Naive B cell (primary cell): ENCODE results near the gene ADRA2C. TPM values are rescaled to one million over a fixed set of nuclear protein-coding genes. Genes with fewer than 3 reads are reported as not detected.

Experiments
- ATAC-seq, 2 donors: fragments of 150-1000 bp; cut with Tn5 transposase; 2 replicates each; pipeline ENCODE4 v1.10.0; 2021; ENCODE audit warnings: low read depth in 2 of 2, mild to moderate bottlenecking in 2 of 2, moderate library complexity in 2 of 2
- DNase-seq: peaks from one replicate; pipeline ENCODE4 v3.0.0; 2022
- H3K27ac Mint-ChIP-seq, 6 donors: one replicate each; pipeline ENCODE4 v1.8.0; 2020 to 2022; ENCODE audit warnings: mild to moderate bottlenecking in 6 of 6, mixed read lengths in 6 of 6, moderate library complexity in 5 of 6, inconsistent platforms in 2 of 6
- H3K27me3 Mint-ChIP-seq, 3 donors: one replicate each; pipeline ENCODE4 v1.8.0; 2021 to 2022; ENCODE audit warnings: mixed read lengths in 3 of 3, mild to moderate bottlenecking in 1 of 3
- H3K36me3 Mint-ChIP-seq, 2 donors: one replicate each; pipeline ENCODE4 v1.8.0; 2020 to 2022; ENCODE audit warnings: mixed read lengths in 2 of 2, inconsistent platforms in 1 of 2, mild to moderate bottlenecking in 1 of 2
- H3K4me1 Mint-ChIP-seq, 3 donors: one replicate each; pipeline ENCODE4 v1.8.0; 2020 to 2022; ENCODE audit warnings: mixed read lengths in 3 of 3, inconsistent platforms in 1 of 3, mild to moderate bottlenecking in 1 of 3, moderate library complexity in 1 of 3
- H3K4me3 Mint-ChIP-seq, 8 donors: one replicate each; pipeline ENCODE4 v1.8.0; 2020 to 2022; ENCODE audit warnings: mild to moderate bottlenecking in 8 of 8, mixed read lengths in 8 of 8, moderate library complexity in 8 of 8, inconsistent platforms in 2 of 8
- H3K9me3 Mint-ChIP-seq, 7 donors: one replicate each; pipeline ENCODE4 v1.8.0; 2020 to 2022; ENCODE audit warnings: mixed read lengths in 7 of 7, mild to moderate bottlenecking in 5 of 7, inconsistent platforms in 2 of 7, moderate library complexity in 1 of 7
- polyA plus RNA-seq, 6 donors: library from polyadenylated mRNA; unstranded; fragments of 300-500 nt; fragmentation: Illumina TruSeq; gene quantifications; one replicate each; pipeline ENCODE4 v1.2.3, GENCODE V29; 2021; ENCODE audit warnings: low read depth in 6 of 6

The ADRA2C gene
- not detected for polyA plus RNA-seq

DNA sequence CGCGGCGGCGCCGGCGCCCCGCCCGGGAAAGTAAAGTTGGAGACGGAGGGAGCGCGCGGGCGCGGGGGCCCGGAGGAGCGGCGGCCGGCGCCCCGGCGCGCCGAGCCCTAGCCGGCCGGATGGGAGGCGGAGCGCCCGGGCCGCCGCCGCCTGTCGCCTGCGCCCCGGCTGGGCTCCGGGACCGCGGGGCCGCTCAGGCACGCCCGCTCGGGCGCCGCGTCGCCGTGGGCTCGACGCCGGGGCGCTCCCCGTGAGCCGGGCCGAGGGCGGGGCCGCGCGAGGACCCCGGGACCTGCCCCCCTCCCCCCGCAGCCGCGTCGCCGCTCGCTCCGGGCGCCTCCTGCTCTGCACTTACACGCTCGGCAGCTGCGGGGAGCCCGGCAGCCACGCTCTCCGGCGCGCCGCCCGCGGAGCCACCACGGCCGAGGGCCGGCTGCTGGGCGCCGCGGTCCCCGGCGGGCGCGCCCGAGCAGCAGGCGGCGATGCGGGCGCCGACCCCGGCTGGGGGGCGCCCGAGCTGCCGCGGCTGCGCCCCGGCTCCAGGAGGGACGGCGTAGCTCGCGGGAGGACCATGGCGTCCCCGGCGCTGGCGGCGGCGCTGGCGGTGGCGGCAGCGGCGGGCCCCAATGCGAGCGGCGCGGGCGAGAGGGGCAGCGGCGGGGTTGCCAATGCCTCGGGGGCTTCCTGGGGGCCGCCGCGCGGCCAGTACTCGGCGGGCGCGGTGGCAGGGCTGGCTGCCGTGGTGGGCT lies at the start of gene ADRA2C:
ADRA2C (plus strand) TSS at position 350 of the 749 bp plus-strand sequence; CDS start at position 572, 222 bp downstream.
- Mint-ChIP-seq H3K4me3 (peak within 1 kb of the TSS in 6 of 8 donors; percentile 23 to 76 (median 33)), H3K27me3 (peaks cover 11 to 54% (median 39%) of the 10 kb centered on the region in 3 donors)

DNA sequence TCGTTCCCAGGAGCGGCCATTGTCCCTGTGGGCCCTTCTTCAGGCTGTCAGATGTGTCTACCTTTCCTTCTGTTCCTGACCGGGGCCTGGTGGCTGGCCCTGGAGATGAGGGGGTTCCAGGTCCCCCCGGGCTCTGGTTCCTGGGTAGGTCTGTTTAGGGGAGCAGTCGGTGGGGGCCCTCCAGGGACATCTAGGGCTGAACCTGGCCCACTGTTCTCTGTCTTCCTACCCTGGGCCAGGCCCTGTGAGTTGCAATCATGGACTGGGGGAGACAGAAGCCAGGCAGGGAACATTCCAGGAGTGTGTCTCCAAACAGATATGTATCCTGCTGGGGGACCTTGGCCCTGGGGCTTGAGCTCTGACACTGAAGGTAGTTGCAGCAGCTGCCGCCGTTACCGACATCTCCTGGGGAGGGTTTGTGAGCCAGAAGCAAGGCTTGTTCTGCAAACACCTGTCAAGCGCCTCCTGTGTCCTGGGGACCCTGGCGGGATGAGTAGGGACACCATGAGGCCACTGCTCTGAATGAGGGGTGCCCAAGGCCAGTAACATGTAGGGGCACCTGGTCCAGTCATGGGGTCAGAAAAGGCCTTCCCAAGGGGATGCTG lies 49.5 kb upstream of the ADRA2C start:
- ATAC-seq (no peak), DNase-seq (no peak)
- Mint-ChIP-seq H3K4me3 (no peak overlapping the region), H3K4me1 (no peaks in the 10 kb centered on the region), H3K9me3 (peaks cover 6 to 16% (median 12%) of the 10 kb centered on the region in 7 donors), H3K27me3 (peaks cover 4 to 37% (median 28%) of the 10 kb centered on the region in 3 donors), H3K36me3 (peaks cover 0 to 17% of the 10 kb centered on the region in 2 donors), H3K27ac (no peak overlapping the region)

More for the DNA sequence above, at the start of gene ADRA2C:
- Mint-ChIP-seq H3K36me3 (no peaks in the 10 kb centered on the region), H3K27ac (no peak within 1 kb of the TSS), H3K4me1 (peaks cover 3 to 11% (median 5%) of the 10 kb centered on the region in 3 donors), H3K9me3 (peaks cover 0 to 2% (median 0%) of the 10 kb centered on the region in 7 donors)
- no peak for ATAC-seq
- DNase-seq, result no peak

DNA sequence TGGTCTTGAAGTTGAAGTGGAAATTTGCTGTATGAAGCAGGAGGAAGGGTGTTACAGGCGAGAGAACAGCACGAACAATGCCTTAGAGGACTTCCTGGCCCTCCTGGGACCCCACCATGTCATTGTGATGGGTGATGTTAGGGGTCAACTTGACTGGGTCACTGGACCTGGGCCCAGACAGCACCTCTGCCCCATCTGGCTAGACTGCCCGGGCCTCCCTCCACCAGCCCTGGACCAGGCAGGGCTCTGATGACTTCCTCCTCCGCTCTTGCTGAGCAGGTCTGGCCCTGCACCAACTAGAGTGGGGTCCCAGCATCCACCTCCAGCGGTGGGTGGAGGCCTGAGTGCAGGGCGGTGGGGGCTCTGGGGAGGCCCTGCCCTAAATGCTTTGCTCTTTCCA lies 48.9 kb upstream of the ADRA2C start:
- Mint-ChIP-seq H3K4me1 (no peaks in the 10 kb centered on the region), H3K4me3 (no peak overlapping the region), H3K9me3 (peaks cover 6 to 16% (median 12%) of the 10 kb centered on the region in 7 donors), H3K27ac (no peak overlapping the region), H3K36me3 (peaks cover 0 to 17% of the 10 kb centered on the region in 2 donors), H3K27me3 (peaks cover 4 to 40% (median 28%) of the 10 kb centered on the region in 3 donors)
- no peak for ATAC-seq
- DNase-seq, result no peak

DNA sequence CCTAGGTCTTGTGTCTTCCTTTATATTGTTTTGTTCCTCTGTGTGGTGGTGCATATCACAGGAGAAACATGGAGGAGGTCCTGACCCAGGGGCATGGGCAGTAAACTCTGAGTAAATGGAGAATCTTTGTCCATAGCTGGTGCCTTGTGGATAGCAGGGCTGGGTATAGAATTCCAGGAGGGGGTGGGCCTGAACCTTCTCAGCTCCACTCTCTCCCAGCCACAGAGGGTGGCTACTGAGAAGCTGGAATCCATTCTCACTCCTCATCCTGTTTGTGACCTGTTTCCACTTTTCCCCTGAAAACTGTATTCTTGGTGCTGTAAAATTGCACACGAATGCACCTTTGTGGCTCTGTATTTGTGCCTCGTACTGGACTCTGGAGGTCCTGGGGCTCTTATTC lies 47.7 kb upstream of the ADRA2C start:
- no peak for ATAC-seq
- Mint-ChIP-seq H3K9me3 (peaks cover 6 to 16% (median 12%) of the 10 kb centered on the region in 7 donors), H3K27me3 (peaks cover 4 to 47% (median 28%) of the 10 kb centered on the region in 3 donors), H3K4me1 (no peaks in the 10 kb centered on the region), H3K36me3 (peaks cover 0 to 17% of the 10 kb centered on the region in 2 donors), H3K4me3 (no peak overlapping the region), H3K27ac (no peak overlapping the region)
- no peak for DNase-seq

DNA sequence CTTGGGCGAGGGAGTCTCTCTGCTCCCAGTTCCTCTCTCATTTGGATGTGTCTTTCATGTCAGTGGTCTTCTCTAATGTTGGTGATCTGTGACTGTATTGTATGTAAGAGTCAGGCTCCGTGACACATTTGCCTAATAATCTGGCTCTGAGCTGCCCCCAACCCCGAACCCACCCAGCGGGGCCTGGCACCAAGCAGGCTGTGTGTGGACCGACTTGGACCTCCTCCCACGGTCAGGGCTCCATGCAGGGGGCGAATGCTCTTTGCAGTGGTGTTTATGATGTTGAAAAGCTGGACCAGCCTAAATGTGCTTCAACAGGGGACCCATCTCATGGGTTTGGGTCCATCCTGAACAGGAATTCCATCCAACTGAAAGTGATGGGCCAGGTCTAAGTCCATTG lies 47.0 kb upstream of the ADRA2C start:
- Mint-ChIP-seq H3K36me3 (peaks cover 0 to 17% of the 10 kb centered on the region in 2 donors), H3K4me3 (peak overlapping the region in 2 of 8 donors; percentile 57 to 59), H3K27ac (peak overlapping the region in 1 of 6 donors; percentile 33), H3K9me3 (peaks cover 6 to 16% (median 12%) of the 10 kb centered on the region in 7 donors), H3K27me3 (peaks cover 4 to 55% (median 28%) of the 10 kb centered on the region in 3 donors), H3K4me1 (no peaks in the 10 kb centered on the region)
- DNase-seq, result no peak
- no peak for ATAC-seq

DNA sequence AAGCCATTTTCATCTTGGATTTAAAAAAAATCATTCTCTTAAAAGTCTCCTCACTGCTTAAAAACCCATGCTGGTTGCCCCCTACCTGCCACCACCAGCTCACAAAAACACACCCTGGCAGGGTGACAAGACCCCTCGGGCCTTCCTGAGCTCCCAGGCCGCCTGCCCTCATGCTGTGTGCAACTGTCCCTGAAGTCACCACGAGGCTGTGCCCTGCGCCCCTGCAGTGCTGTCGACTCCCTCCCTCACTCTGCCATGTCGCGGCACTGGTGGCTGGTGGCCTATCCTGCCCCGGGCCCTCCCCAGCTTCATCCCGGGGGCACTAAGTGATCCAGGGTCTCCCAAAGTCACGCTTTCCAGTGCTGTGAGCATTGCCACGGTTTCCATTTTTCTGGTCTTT lies 46.3 kb upstream of the ADRA2C start:
- H3K27me3 Mint-ChIP-seq, result peaks cover 9 to 61% (median 34%) of the 10 kb centered on the region in 3 donors
- H3K27ac Mint-ChIP-seq, result no peak overlapping the region
- H3K36me3 Mint-ChIP-seq, result peaks cover 0 to 17% of the 10 kb centered on the region in 2 donors
- no peak overlapping the region for H3K4me3 Mint-ChIP-seq
- peaks cover 6 to 16% (median 12%) of the 10 kb centered on the region in 7 donors for H3K9me3 Mint-ChIP-seq
- no peak for DNase-seq
- ATAC-seq, result no peak
- H3K4me1 Mint-ChIP-seq, result peaks cover 0 to 5% (median 2%) of the 10 kb centered on the region in 3 donors

DNA sequence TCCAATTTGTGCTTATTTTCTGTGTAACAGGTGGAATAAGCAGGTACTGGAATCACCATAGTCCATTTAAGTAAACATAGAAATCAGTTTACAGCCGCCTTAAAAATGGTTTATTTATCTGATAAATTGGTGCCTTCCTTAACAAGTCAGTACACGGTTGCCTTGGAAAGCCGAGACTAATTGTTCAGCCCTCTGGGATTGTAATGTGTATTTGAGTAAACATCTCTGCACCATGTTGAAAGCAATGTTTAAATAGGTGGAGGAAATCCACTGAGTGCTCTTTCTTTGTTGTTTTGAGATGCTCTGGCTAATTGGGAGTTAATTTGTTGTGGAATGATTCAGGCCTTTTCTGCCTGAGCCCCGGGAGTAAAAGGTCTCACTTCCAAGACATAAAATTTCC lies 45.7 kb upstream of the ADRA2C start:
- DNase-seq (no peak), ATAC-seq (no peak)
- peaks cover 0 to 17% of the 10 kb centered on the region in 2 donors for H3K36me3 Mint-ChIP-seq
- peaks cover 9 to 64% (median 37%) of the 10 kb centered on the region in 3 donors for H3K27me3 Mint-ChIP-seq
- H3K4me3 Mint-ChIP-seq, result no peak overlapping the region
- no peak overlapping the region for H3K27ac Mint-ChIP-seq
- H3K4me1 Mint-ChIP-seq, result peaks cover 0 to 6% (median 2%) of the 10 kb centered on the region in 3 donors
- H3K9me3 Mint-ChIP-seq, result peaks cover 6 to 16% (median 12%) of the 10 kb centered on the region in 7 donors

DNA sequence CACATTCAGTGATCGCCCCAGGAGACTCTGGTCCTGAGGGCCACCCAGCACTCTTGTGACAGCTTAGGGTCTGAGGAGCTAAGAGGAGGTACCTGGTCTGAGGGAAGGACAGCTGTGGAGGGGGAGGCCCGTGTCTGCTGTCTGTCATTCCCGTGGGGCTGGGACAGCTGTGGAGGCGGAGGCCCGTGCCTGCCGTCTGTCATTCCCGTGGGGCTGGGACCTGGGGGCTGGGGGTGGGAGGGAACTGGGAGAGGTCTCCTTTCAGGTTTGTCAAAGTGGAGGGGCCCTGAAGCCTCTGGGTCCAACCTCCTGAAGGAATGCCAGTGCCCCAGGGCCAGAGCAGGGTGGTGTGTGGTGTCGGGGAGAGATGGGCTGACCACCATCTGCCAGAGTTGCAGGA lies 45.0 kb upstream of the ADRA2C start:
- Mint-ChIP-seq H3K4me3 (no peak overlapping the region), H3K4me1 (peaks cover 0 to 6% (median 2%) of the 10 kb centered on the region in 3 donors), H3K9me3 (peaks cover 6 to 16% (median 12%) of the 10 kb centered on the region in 7 donors), H3K27ac (no peak overlapping the region), H3K27me3 (peaks cover 9 to 67% (median 37%) of the 10 kb centered on the region in 3 donors), H3K36me3 (peaks cover 0 to 17% of the 10 kb centered on the region in 2 donors)
- no peak for ATAC-seq
- no peak for DNase-seq

DNA sequence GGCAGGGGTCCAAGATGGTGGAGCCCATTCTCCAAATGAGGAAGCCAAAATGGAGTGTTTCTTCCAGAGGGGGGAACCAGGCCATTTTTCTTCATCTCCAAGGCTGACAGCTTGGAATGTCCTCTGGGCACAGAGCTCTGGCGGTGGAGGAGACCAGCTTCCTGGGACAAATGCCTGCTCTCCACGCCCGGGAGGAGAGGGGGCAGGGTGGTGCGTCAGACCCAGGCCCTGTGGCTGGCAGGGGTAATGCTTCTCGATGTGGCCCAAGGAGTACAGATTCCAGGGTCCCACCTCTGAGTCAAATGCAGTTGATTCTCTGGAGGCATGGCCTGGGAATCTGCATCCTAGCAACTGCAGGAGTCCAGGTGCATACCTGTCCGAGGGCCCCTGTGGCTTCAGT lies 44.6 kb upstream of the ADRA2C start:
- H3K27me3 Mint-ChIP-seq, result peaks cover 9 to 67% (median 37%) of the 10 kb centered on the region in 3 donors
- H3K4me1 Mint-ChIP-seq, result peaks cover 0 to 6% (median 2%) of the 10 kb centered on the region in 3 donors
- H3K36me3 Mint-ChIP-seq, result peaks cover 0 to 17% of the 10 kb centered on the region in 2 donors
- no peak overlapping the region for H3K27ac Mint-ChIP-seq
- ATAC-seq (no peak), DNase-seq (no peak)
- no peak overlapping the region for H3K4me3 Mint-ChIP-seq
- H3K9me3 Mint-ChIP-seq, result peaks cover 6 to 16% (median 12%) of the 10 kb centered on the region in 7 donors

DNA sequence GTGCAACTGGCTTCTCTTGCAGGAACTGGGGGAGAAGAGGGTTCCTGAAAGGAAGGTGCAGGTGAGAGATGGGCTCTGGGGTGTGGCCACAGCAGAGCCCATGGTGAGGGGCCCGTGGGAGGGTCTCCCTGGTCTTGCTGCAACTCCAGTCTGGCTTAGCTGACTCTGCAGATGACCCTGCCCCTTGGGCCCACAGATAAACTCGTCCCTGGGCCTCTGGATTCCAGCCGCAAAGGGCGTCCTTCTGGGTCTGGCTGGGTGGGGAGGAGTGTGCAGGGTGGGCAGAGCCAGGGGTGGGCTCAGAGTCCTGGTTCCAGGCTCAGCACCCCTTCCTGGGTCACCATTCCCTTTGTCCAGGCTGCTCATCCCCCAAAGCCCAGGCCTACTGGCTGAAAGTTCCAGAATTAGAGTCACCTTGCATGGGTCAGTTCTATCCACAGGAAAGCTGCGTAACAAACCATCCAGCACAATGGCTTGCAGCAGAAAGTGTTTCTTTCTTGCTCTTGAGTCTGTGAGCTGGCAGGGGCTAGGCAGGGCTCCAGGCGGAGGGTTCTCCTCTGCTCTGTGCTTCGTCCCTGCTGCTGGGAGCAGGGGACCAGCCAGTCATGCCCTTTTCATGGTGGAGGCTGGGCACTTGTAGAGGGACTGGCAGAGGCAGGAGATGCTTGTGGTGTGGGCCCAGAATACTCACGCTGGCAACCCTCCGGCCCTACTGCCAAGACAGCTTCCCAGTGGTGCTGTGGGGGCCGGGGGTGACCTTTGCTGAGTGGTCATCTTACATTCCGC lies 43.5 kb upstream of the ADRA2C start:
- DNase-seq (no peak), ATAC-seq (no peak)
- peaks cover 0 to 6% (median 2%) of the 10 kb centered on the region in 3 donors for H3K4me1 Mint-ChIP-seq
- H3K9me3 Mint-ChIP-seq, result peaks cover 6 to 16% (median 12%) of the 10 kb centered on the region in 7 donors
- peaks cover 0 to 17% of the 10 kb centered on the region in 2 donors for H3K36me3 Mint-ChIP-seq
- no peak overlapping the region for H3K4me3 Mint-ChIP-seq
- peaks cover 9 to 67% (median 36%) of the 10 kb centered on the region in 3 donors for H3K27me3 Mint-ChIP-seq
- H3K27ac Mint-ChIP-seq, result no peak overlapping the region

DNA sequence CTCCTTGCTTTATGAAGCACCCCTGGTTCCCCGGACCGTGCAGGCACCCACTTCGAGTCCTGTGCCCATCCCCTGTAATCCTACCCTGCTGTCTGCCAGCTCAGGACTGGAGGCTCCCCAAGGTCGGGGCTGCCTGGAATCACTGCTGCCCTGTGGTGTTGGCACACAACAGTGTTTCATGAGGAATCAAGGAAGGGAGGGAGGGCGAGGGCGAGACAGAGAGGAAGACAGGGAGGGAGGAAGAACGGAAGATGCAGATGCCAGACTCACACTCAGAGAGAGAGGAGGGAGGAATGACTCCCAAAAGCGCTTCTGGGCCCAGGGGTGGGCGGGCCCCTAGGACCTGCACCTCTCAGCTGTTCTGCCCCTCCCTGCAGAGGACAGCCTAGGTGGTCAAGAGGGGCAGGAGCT lies 42.9 kb upstream of the ADRA2C start:
- H3K27me3 Mint-ChIP-seq, result peaks cover 9 to 61% (median 30%) of the 10 kb centered on the region in 3 donors
- peaks cover 0 to 6% (median 2%) of the 10 kb centered on the region in 3 donors for H3K4me1 Mint-ChIP-seq
- H3K4me3 Mint-ChIP-seq, result no peak overlapping the region
- peaks cover 0 to 12% of the 10 kb centered on the region in 2 donors for H3K36me3 Mint-ChIP-seq
- DNase-seq (no peak), ATAC-seq (no peak)
- H3K9me3 Mint-ChIP-seq, result peaks cover 3 to 12% (median 8%) of the 10 kb centered on the region in 7 donors
- no peak overlapping the region for H3K27ac Mint-ChIP-seq

DNA sequence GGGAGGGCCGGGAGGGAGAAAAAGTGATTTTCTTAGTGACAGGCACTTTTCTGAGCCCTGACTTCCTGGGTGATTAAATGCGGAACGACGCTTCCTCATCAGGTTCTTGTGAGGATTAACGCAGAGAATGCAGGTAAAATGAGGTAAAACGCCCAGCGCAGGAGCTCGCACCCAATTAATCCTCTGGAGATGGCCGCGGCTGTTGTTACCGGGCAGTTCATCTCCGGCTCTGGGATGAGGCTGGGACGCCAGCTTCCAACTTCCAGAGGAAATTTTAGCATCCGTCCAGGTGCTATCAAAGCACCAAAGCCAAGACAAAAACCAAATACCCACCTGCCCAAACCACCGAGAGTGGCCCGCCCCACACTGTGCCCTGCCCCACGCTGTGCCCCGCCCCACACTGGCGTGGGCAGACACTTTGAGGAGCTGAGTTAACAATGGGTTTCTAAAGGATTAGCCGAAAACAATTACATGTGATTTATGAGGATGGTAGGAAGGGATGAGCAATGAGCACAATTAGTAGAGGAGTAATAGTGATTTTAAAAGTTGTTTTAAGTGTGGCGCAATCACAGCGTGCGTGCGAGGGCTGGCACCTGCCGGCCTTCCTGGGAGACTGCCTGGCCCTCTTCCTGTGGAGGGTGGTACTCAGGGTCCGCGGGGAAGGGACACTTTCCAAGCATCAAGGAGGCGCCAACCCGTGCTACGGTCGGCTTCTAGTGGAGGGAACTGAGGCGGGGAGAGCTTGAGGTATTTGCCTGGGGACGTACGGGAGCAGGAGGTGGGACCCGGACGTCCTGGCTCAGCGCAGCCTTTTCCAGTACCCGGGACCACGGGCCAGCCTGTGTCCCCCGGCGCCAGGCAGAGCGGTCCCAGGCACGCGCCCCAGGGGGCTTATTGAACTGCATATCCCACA lies 41.6 kb upstream of the ADRA2C start:
- Mint-ChIP-seq H3K27me3 (peaks cover 13 to 62% (median 26%) of the 10 kb centered on the region in 3 donors), H3K9me3 (peaks cover 0 to 2% (median 1%) of the 10 kb centered on the region in 7 donors), H3K4me1 (peaks cover 3 to 6% (median 6%) of the 10 kb centered on the region in 3 donors), H3K27ac (no peak overlapping the region), H3K36me3 (no peaks in the 10 kb centered on the region), H3K4me3 (peak overlapping the region in 1 of 8 donors; percentile 63)
- ATAC-seq, result no peak
- no peak for DNase-seq
